Smooth muscle cell (in vitro differentiated cells): ENCODE data around the gene PRMT5. TPM values are rescaled to one million over a fixed set of nuclear protein-coding genes. Genes with fewer than 3 reads are reported as not detected.

Source experiments
- DNase-seq: peaks from one replicate; lab custom pipeline; 2025; ENCODE audit not compliant: unreplicated experiment; lab: John Stamatoyannopoulos, UW
- H2AFZ ChIP-seq: fragments of 200-600 bp; sonication (generic); 2 replicates; pipeline ENCODE4 v1.6.0; 2016; ENCODE audit warnings: antibody characterized with exemption, low read depth, mild to moderate bottlenecking
- H3F3A ChIP-seq: fragments of 200-600 bp; sonication (generic); 2 replicates; pipeline ENCODE4 v1.6.0; 2017; ENCODE audit warnings: antibody characterized with exemption, low read depth
- H3K27ac ChIP-seq: fragments of 200-600 bp; sonication (generic); 2 replicates; pipeline ENCODE4 v1.5.1; 2016; ENCODE audit warnings: low read depth, mild to moderate bottlenecking
- H3K27me3 ChIP-seq: fragments of 200-600 bp; sonication (generic); 2 replicates; pipeline ENCODE4 v1.6.1; 2016; ENCODE audit warnings: low read depth, mild to moderate bottlenecking
- H3K36me3 ChIP-seq: fragments of 200-600 bp; sonication (generic); 2 replicates; pipeline ENCODE4 v1.5.1; 2016; ENCODE audit warnings: low read depth
- H3K4me1 ChIP-seq: fragments of 200-600 bp; sonication (generic); 2 replicates; pipeline ENCODE4 v1.5.1; 2016; ENCODE audit warnings: low read depth
- H3K4me2 ChIP-seq: fragments of 200-600 bp; sonication (generic); 2 replicates; pipeline ENCODE4 v1.6.0; 2016; ENCODE audit warnings: mild to moderate bottlenecking
- H3K4me3 ChIP-seq: fragments of 200-600 bp; sonication (generic); 2 replicates; pipeline ENCODE4 v1.5.1; 2016; ENCODE audit warnings: mild to moderate bottlenecking
- H3K79me2 ChIP-seq: fragments of 200-600 bp; sonication (generic); 2 replicates; pipeline ENCODE4 v1.6.0; 2016; ENCODE audit warnings: low read depth, mild to moderate bottlenecking
- H3K9ac ChIP-seq: fragments of 200-600 bp; sonication (generic); 2 replicates; pipeline ENCODE4 v1.6.0; 2016; ENCODE audit warnings: low read depth
- H3K9me3 ChIP-seq: fragments of 200-600 bp; sonication (generic); replicated peaks from 2 replicates; pipeline ENCODE4 v1.5.1; 2016; ENCODE audit warnings: low read depth
- H4K20me1 ChIP-seq: fragments of 200-600 bp; sonication (generic); 2 replicates; pipeline ENCODE4 v1.6.0; 2016; ENCODE audit warnings: low read depth
- WGBS: methylation state at CpG from one replicate; pipeline ENCODE4 v1.1.7; 2016; ENCODE audit warnings: low lambda C conversion rate; 5-methylcytosine and 5-hydroxymethylcytosine counted together
- polyA plus RNA-seq: library from polyadenylated mRNA; unstranded; fragments of >200 nt; fragmentation: Nextera tagmentation; extraction: Ambion mirVana; gene quantifications from 2 replicates; pipeline ENCODE4 v1.2.1, GENCODE V29; 2016
- total RNA-seq: library from RNA; depleted of rRNA; stranded (reverse); fragments of >200 nt; gene quantifications from 2 replicates; pipeline ENCODE4 v1.2.3, GENCODE V29; 2014
- TF ChIP-seq, protein P1 (sequence below): fragments of 200-600 bp; sonication (generic); IDR thresholded peaks from 2 replicates; pipeline ENCODE4 v1.5.1; 2017; ENCODE audit warnings: borderline replicate concordance, mild to moderate bottlenecking, antibody characterized with exemption; ENCODE audit not compliant: insufficient read depth, poor library complexity, severe bottlenecking

The PRMT5 gene
- total and polyA plus RNA-seq, 2 experiments from 2014 or later, result 50.3 to 80.0 TPM

DNA sequence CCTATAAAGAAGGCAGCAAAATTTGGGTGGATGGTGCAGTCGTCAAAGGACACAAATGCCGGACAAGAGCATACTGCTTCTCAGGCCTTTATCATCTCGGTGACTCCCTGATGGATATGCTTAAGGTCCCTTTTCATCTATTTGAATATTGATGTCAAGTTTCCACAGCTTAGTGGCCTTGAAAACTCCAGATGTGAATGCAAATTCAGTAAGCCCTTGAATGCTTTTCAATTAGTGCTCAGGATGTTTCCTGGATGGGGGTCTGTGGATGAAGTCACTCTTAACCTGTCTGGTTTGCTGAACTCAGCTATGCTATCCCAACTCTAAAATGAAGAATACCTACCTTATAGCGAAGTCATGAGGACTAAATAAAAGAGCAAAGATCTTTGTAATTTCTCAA is 35.5 kb downstream of the PRMT5 start:
- Histone ChIP-seq H3K9me3 (no peaks in the 10 kb centered on the region), H3K36me3 (no peaks in the 10 kb centered on the region), H3K4me3 (no peak overlapping the region), H2AFZ (no peak overlapping the region), H3K4me1 (peaks cover under 1% of the 10 kb centered on the region), H3K79me2 (no peaks in the 10 kb centered on the region), H3K27me3 (no peaks in the 10 kb centered on the region), H3F3A (peaks cover 9% of the 10 kb centered on the region), H3K4me2 (no peak overlapping the region), H3K9ac (no peak overlapping the region), H3K27ac (no peak overlapping the region), H4K20me1 (no peaks in the 10 kb centered on the region)
- DNase-seq, result no peak
- 89% methylated on average over 4 of the region's 4 CpGs for WGBS
- TF ChIP-seq, protein P1, sequence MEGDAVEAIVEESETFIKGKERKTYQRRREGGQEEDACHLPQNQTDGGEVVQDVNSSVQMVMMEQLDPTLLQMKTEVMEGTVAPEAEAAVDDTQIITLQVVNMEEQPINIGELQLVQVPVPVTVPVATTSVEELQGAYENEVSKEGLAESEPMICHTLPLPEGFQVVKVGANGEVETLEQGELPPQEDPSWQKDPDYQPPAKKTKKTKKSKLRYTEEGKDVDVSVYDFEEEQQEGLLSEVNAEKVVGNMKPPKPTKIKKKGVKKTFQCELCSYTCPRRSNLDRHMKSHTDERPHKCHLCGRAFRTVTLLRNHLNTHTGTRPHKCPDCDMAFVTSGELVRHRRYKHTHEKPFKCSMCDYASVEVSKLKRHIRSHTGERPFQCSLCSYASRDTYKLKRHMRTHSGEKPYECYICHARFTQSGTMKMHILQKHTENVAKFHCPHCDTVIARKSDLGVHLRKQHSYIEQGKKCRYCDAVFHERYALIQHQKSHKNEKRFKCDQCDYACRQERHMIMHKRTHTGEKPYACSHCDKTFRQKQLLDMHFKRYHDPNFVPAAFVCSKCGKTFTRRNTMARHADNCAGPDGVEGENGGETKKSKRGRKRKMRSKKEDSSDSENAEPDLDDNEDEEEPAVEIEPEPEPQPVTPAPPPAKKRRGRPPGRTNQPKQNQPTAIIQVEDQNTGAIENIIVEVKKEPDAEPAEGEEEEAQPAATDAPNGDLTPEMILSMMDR, result no peak

DNA sequence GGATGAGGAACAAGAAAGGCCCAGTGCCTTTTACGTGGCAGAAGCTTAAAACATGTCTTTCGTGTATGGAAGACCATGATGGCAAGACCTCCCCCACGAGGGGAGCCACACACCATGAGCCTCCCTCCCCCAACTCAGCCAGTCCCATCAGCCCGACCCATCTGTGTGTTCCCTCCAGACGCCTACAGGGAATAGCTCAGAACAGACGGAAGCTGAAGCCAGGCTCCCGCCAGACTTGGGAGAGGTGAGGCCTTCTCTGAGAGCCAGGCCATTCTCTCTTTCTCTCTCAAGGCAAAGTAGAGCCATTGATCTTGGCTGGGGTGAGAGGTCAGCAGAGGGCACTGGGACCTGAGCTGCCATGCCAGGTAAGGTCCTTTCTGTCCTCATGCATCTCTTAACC is 36.7 kb downstream of the PRMT5 start:
- H3K4me2 ChIP-seq, result no peak overlapping the region
- DNase-seq, result no peak
- no peak overlapping the region for H3K27ac ChIP-seq
- no peak overlapping the region for H3K4me3 ChIP-seq
- H2AFZ ChIP-seq, result no peak overlapping the region
- no peaks in the 10 kb centered on the region for H4K20me1 ChIP-seq
- no peak overlapping the region for H3K9ac ChIP-seq
- H3K79me2 ChIP-seq, result no peaks in the 10 kb centered on the region
- H3K9me3 ChIP-seq, result no peaks in the 10 kb centered on the region
- no peaks in the 10 kb centered on the region for H3F3A ChIP-seq
- H3K4me1 ChIP-seq, result peaks cover 4% of the 10 kb centered on the region
- no peaks in the 10 kb centered on the region for H3K36me3 ChIP-seq
- 82% methylated on average over 7 of the region's 7 CpGs for WGBS
- TF ChIP-seq, protein P1, result no peak
- H3K27me3 ChIP-seq, result no peaks in the 10 kb centered on the region

DNA sequence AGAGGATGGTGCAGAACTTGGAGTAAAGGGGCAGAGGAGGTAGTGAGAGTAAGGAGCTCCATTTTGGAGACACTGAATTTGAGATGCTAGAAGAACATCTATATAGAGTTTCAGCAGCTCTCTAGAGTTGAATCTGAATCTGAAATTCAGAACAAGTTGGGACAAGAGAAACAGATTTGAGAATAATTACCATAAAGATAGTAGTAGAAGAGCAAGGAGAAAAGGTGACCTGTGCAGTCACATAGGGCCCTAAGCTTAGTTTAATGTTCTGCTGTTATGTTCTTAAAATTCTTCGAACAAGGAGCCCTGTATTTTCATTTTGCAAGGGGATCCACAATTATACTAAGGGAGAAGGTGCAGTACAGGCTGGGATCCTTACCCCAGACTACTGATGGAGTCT is 38.8 kb downstream of the PRMT5 start:
- H3K36me3 ChIP-seq, result no peaks in the 10 kb centered on the region
- H2AFZ ChIP-seq, result no peak overlapping the region
- no peaks in the 10 kb centered on the region for H3K79me2 ChIP-seq
- no peaks in the 10 kb centered on the region for H4K20me1 ChIP-seq
- no peaks in the 10 kb centered on the region for H3K9me3 ChIP-seq
- 80% methylated on average over 1 of the region's 1 CpG for WGBS
- H3K9ac ChIP-seq, result no peak overlapping the region
- H3K4me3 ChIP-seq, result no peak overlapping the region
- TF ChIP-seq, protein P1, result no peak
- no peak overlapping the region for H3K27ac ChIP-seq
- peaks cover 6% of the 10 kb centered on the region for H3K4me1 ChIP-seq
- H3K4me2 ChIP-seq, result no peak overlapping the region
- no peak for DNase-seq
- peaks cover 10% of the 10 kb centered on the region for H3F3A ChIP-seq
- H3K27me3 ChIP-seq, result no peaks in the 10 kb centered on the region

DNA sequence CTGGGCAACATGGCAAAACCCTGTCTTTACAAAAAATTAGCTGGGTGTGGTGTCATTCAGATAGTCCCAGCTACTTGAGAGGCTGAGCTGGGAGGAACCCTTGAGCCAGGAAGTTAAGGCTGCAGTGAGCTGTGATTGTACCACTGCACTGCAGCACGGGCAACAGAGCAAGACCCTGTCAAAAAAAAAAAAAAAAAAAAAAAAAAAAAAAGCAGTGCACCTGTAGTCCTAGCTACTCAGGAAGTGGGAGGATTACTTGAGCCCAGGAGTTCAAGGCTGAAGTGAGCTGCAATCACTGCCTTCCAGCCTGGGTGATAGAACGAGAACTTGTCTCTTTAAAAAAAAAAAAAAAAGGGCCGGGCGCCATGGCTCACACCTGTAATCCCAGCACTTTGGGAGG is 40.5 kb downstream of the PRMT5 start:
- H3K79me2 ChIP-seq, result no peaks in the 10 kb centered on the region
- H3K4me3 ChIP-seq, result no peak overlapping the region
- peaks cover 10% of the 10 kb centered on the region for H3K4me1 ChIP-seq
- no peaks in the 10 kb centered on the region for H3K27me3 ChIP-seq
- no peaks in the 10 kb centered on the region for H3K9me3 ChIP-seq
- peaks cover 10% of the 10 kb centered on the region for H3F3A ChIP-seq
- no peak overlapping the region for H2AFZ ChIP-seq
- H3K9ac ChIP-seq, result no peak overlapping the region
- H4K20me1 ChIP-seq, result no peaks in the 10 kb centered on the region
- TF ChIP-seq, protein P1, result no peak
- no peak overlapping the region for H3K27ac ChIP-seq
- no peak for DNase-seq
- H3K4me2 ChIP-seq, result no peak overlapping the region
- H3K36me3 ChIP-seq, result no peaks in the 10 kb centered on the region
- 86% methylated on average over 4 of the region's 4 CpGs for WGBS
